ENCODE measurements around the gene ASAH2.
"Not testable (repeated sequence)": the region's sequence is repeated elsewhere in the genome, so short reads cannot be mapped to it uniquely, and the experiment has no call there.

ASAH2 gene

DNA sequence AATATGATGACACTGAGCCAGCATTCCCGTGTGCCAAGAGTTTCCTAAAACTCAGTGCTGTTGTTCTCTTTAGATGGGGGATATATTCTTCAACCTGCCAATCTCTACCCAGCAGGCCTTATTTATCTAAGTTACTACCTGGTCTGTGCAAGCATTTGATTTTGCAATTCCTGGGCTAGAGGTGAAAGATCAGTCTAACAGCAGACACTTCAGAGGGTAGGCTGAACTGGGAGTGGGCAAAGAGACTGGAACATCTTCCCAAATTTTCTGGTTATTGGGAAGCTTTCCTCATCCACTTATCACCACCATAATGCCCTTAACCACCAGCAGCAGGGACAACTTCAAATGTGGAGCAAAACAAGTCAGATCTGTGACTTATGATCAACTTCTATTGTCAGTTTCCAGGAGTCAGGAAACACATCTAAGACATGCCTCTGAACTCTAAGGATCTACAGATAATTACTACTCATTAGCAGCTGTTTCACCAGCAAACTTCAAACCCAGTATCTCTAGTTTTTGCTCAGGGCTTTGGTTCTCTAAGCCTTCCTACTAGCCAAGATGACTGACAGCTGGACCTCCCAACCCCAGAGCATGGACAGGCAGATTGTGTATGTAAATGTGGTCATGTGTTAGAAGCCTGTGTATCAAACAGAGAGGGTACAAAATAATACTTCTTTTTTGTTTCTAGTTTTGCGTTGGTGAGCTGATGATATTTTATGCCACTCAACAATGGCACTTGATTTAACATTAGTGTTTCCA lies 1.0 kb downstream of the ASAH2 start:
- DNase-seq, result no peak

GRCh38 chr10:50248598-50248997 lies 2.7 kb downstream of the ASAH2 start:
- DNase-seq, result no peak

- DNase-seq, result no peak
Observed at GRCh38 chr10:50248062-50248461, 3.3 kb downstream of the ASAH2 start.

DNA sequence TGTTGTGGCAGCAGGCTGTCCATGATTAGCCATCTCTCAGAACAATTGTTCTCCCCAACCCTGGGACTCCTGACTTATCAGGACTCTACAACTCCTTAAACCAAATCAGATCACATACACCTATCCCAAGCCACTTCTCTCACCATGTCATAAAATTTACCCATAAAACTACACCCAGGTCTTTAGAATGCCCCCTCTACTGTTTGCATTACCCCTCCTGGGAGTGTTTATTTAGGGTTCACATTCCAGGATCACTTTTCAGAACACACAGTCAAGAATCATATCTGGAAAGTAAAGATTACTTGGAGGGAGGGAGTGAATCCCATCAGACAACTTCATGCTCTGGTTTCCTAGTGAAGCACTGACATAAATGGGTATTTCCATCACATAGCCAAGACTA lies 7.1 kb downstream of the ASAH2 start:
- no peak for DNase-seq

GRCh38 chr10:50242777-50243176 lies 8.5 kb downstream of the ASAH2 start:
- DNase-seq, result no peak

- DNase-seq, result not testable (repeated sequence)
Observed at GRCh38 chr10:50241478-50241877, 9.8 kb downstream of the ASAH2 start.

- DNase-seq, result no peak
Observed at GRCh38 chr10:50234486-50234885, 16.8 kb downstream of the ASAH2 start.

DNA sequence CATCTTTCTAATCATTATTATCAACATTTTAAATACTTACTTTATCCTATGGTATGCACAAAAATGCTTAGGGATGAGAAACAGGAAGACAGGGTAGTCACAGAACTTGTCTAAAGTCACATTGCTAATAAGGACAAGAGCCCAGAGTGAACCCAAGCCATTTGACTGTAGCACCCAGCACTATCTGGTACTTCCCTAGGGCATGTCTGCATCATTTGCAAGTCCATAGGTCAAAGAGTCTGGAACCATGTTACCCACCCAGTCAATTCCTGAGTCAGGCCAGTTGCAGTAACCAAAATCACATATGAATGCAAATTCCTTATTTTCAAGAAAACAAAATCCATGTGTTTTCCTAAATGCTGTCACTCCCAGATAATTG lies 19.1 kb downstream of the ASAH2 start:
- no peak for DNase-seq

GRCh38 chr10:50231515-50232260 lies 19.6 kb downstream of the ASAH2 start:
- DNase-seq, result no peak

GRCh38 chr10:50229460-50229859 lies 21.9 kb downstream of the ASAH2 start:
- no peak for DNase-seq

DNA sequence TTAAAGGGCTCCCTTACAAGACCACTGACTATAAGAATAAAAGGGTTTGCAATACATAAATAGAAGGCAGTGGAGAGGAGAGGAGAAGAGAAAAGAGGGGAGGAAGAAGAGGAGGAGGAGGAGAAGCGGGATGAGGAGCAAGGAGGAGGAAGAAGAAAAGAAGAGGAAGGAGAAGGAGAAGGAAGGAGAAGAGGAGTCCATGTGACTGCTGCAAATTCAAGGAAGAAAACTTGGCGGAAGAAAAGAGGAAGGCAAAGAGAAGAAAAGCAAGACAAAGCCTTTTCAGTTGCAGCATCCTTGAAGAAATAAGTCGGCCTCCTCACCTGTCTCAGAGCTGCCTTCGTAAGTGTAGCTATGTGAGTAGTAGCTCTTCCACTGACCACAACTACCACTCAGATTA lies 22.6 kb downstream of the ASAH2 start:
- DNase-seq, result no peak

DNA sequence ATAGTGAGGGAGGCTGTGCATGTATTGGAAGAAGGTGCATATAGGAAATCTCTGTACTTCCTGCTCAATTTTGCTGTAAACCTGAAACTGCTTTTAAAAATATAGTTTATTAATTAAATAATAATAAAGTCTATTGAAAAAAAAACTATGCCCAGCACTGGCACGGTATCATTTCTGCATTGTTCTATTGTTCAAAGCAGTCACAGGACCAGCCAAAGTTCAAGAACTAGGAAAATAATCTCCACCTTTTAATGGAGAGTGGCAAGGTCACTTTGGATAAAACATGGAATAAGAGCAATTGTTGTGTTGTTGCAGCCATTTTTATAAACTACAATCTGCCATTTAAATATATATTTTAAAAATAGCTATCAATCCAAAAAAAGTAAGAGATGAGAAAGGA lies 24.7 kb downstream of the ASAH2 start:
- DNase-seq, result no peak

DNA sequence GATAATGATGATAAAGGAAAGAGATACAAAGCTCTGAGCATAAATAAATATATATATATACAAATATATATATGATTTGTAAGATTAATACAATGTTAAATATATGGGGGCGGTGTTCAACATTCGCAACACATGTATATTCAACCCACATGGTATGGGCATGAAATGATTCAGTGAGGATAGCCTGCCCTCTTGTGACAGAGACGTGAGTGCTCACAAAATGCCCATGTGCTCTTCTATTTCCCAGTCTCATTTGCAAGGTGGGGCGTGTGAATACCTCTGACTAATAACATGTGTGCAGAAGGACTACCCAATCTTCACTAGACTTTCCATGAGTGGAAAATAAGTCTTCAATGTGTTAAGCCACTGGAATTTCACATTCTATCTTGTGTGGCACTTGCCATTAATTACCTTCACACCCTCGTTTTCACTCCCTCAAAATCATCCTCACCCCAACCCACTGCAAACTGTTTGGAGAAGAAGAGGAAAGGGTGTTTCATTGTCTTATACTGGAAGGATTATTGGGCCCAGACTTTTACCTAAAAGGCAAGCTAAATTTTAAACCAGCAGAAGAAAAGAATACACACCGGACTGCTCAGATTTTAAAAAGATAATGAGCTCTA lies 26.9 kb downstream of the ASAH2 start:
- DNase-seq, result no peak

DNA sequence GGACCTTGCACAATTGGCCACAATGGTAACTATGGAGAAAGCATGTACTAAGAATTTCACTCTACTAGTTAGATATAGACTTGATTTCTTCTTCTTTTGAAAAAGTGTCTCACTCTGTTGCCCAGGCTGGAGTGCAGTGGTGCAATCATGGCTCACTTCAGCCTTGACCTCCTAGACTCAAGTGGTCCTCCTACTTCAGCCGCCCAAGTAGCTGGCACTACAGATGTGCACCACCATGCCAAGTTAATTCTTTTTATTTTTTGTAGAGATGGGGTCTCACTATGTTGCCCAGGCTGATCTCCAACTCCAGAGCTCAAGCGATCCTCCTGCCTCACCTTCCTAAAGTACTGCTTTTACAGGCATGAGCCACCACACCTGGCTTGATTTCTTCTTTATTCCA lies 29.1 kb downstream of the ASAH2 start:
- DNase-seq, result no peak

DNA sequence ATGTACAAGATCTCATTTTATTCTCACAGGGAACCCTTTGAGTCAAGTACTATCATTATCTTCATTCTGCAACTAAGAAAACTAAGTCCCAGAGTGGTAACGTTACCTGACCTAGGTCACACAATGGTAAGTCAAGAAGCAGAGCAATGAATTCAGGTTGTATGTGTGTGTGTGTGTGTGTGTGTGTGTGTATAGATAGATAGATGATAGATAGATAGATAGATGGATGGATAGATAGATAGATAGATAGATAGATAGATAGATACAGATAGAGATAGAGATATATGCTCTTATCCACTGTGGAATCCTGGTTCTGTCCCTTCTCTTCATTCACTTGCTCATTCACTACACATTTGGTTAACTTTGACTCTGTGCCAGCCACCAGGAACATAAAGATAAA lies 29.8 kb downstream of the ASAH2 start:
- no peak for DNase-seq

DNA sequence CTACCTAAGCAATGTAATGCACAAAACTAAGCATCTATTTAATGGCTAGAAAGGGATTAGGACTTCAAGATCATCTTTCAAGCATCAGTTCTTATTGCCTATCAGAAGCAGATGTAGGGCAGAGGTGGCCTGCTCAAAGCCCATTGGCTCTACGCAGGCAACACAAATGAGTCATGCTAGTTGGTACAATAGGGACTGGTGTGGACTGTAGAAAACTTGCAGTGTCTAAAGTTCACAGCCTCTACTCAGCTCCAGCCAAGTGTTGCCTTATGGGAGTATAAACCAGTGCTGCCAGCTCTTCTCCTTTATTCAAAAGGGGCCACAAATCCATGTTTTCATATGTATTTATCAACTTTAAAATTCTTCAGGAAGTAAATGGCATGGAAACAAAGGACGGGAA lies 31.7 kb downstream of the ASAH2 start:
- no peak for DNase-seq

- no peak for DNase-seq
Observed at GRCh38 chr10:50219200-50219599, 32.1 kb downstream of the ASAH2 start.

- DNase-seq, result no peak
Observed at GRCh38 chr10:50216894-50217293, 34.4 kb downstream of the ASAH2 start.

GRCh38 chr10:50216418-50216817 lies 34.9 kb downstream of the ASAH2 start:
- DNase-seq, result no peak

GRCh38 chr10:50211670-50212069 lies 39.6 kb downstream of the ASAH2 start:
- DNase-seq, result no peak

DNA sequence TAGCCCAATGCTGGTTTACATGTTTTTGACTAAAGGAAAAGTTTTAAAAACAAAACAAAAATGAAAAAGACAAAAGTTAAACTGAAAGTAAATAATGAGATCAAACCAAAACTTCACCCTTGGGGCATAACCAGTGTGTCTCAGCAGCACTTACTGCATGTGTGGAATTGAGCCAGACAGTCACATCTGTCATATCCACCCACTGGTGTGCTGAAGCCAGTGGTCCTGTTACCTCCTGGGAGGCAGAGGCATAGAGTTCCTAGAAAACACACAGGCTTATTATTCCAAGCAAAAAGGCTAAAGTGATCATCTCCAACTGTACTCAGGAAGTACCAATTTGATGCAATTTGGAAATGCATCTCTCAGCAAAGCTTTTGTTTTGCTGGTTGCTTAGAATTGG lies 40.4 kb downstream of the ASAH2 start:
- no peak for DNase-seq

Measured in activated CD4-positive, alpha-beta T cell treated with anti-CD3 and anti-CD28 coated beads, Interleukin-2, amount 50 U/mL, for 1 hour (primary cell).